ENCODE results near the gene TBC1D22B.

TBC1D22B gene, protein sequence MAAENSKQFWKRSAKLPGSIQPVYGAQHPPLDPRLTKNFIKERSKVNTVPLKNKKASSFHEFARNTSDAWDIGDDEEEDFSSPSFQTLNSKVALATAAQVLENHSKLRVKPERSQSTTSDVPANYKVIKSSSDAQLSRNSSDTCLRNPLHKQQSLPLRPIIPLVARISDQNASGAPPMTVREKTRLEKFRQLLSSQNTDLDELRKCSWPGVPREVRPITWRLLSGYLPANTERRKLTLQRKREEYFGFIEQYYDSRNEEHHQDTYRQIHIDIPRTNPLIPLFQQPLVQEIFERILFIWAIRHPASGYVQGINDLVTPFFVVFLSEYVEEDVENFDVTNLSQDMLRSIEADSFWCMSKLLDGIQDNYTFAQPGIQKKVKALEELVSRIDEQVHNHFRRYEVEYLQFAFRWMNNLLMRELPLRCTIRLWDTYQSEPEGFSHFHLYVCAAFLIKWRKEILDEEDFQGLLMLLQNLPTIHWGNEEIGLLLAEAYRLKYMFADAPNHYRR

GRCh38 chr6:37257634-37258404 is at the start of gene TBC1D22B, which contains the start of gene TMEM217:
Gene TBC1D22B, plus strand, starts transcription at chr6:37257772. Its CDS starts 146 bp downstream, at chr6:37257918.
Gene TMEM217, minus strand, starts transcription at chr6:37258144. Its CDS starts 39,114 bp downstream, at chr6:37219030.
- DNase-seq (ENCODE audit: low read depth in 2 of 2), result peak; percentile 90 to 93

GRCh38 chr6:37207903-37208456 is 49.6 kb upstream of the TBC1D22B start:
- peak; percentile 68 to 83 for DNase-seq (ENCODE audit: low read depth in 2 of 2)

DNA sequence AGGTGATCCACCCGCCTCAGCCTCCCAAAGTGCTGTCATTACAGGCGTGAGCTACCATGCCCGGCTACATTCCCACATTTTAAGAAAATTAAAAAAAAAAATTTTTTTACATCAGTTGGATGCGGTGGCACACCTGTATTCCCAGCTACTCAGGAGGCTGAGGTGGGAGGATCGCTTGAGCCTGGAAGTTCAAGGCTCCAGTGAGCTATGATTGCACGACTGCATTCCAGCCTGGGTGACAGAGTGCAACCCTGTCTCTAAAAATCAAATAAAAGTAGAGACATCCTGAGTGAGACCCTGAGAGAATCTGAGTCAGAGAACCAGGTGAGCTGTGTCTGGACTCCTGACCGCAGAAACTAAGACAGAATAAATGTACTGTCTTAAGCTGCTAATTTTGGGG is 48.8 kb upstream of the TBC1D22B start:
- DNase-seq (ENCODE audit: low read depth in 2 of 2), result no peak

DNA sequence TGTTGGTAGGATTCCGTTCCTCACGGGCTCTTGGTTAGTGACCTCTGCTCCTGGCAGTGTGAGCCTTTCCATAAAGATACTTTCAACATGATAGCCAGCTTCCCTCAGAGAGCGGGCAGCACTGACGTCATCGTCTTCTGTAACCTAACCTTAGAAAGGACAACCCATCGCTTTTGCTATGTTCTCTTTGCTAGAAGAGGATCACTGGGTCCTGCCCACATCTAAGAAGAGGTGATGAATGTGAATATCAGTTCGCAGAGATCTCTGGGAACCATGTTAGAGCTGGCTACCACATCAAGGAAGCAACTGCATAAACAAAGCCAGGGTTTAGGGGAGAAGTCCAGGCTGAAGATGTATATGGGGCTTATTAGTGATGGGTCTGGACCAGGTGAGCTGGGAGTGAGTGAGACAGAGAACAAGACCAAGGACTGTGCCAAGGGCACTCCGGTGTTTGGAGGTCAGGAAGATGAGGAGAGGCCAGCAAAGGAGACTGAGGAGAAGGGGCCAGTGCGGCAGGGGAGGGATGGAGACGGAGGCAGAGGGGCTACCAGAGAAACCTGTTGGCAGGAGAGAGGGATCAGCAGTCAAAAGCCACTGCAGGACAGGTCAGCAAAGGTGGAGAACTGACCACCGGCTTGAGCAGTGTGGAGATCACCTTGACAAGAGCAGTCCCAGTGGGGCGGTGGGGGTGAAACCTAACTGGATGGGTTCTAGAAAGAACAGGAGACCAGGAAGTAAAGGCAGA is 47.9 kb upstream of the TBC1D22B start:
- peak in 1 of 2 donors; percentile 38 for DNase-seq (ENCODE audit: low read depth in 2 of 2)

- peak in 1 of 2 donors; percentile 68 for DNase-seq (ENCODE audit: low read depth in 2 of 2)
These were observed 47.1 kb upstream of the TBC1D22B start for GRCh38 chr6:37210313-37210968.

DNA sequence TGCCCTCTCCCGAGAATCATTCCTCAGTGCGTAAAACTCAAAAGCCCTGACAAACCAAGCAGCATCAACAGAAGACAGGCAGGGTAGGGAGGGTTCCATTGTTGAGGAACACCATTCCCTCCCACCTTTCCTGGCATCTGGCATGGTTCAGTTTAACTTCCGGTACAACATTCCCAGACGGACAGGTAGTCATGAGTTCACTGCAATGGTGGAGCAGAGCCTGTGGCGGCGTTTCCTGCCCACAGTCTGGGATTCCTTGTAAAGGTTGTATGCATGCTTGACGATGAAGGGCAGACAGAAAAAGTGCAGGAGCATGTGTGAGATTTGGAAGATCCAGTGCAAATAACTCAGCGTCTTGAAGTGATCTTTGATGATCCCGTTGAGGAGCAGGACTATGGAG is 45.3 kb upstream of the TBC1D22B start:
- DNase-seq (ENCODE audit: low read depth in 2 of 2), result no peak

DNA sequence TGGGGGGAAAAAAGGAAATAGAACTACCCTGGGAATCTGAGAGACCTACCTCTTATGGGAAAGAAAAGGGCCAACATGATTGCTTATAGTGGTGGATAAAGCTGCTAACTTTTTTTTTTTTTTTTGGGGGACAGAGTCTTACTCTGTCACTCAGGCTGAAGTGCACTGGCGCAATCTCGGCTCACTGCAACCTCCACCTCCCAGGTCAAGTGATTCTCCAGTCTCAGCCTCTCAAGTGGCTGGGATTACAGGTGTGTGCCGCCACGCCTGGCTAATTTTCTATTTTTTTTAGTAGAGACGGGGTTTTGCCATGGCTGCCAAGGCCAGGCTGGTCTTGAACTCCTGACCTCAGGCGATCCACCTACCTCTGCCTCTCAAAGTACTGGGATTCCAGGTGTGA is 39.5 kb upstream of the TBC1D22B start:
- DNase-seq (ENCODE audit: low read depth in 2 of 2), result no peak

DNA sequence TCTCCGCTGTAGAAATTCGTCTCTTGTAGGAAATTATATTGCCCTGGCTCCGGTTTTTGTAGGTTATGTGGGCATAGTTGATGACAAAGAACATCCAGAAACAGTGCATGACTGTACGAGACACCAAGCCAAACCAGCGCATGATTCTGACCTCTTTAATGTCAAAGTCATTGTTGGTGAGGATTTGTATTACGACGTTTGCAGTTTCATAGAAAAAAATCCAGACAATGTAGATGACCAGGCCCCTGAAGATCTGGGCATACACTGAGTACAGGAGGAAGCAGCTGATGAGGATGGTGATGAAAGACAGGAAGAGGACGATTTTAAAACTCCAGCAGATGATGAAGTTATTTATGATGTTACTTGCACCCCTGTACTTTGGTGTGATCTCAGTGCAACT is 39.1 kb upstream of the TBC1D22B start:
- no peak for DNase-seq (ENCODE audit: low read depth in 2 of 2)

- no peak for DNase-seq (ENCODE audit: low read depth in 2 of 2)
These were observed 35.9 kb upstream of the TBC1D22B start for GRCh38 chr6:37221585-37222124.

DNA sequence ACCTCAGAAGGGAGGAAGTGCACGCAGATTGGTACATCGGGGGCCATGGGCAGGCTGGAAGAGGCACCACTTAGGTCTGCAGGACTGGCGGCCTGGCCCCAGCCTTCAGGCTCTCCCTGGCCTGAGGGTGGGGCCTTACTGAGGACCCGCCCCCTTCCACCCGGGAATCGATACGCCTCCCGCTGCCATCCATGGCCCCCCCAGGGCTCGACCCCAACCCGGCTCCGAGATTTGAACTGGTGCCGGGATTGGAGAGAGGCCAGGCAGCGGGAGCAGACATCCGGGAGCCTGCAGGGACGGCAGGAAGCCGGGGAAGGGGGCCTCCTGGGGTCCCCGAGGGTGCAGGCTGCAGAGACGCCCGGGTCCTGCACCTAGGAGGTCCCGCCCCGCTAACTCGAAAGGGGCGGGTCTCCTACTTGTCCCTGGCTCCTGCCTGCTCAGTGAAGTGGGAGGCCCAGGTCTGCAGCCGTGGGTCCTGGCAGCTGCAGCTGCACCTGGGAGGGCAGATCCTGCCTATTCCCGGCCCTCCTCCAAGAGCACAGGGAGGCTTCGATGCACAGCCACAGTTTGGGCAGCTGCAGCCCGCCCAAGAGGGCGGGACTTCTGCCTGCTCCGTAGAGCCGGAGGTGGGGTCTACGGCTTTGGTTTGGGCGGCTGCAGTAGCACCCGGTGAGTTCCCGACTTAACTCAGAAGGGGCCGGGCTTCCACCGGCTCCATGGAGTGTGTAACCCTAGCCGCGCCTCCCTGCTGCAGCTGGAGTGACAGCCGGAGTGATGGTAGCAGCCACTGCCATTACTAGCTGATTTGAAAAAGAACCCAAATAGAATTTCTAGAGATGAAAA is 35.2 kb upstream of the TBC1D22B start:
- peak in 1 of 2 donors; percentile 22 for DNase-seq (ENCODE audit: low read depth in 2 of 2)

DNA sequence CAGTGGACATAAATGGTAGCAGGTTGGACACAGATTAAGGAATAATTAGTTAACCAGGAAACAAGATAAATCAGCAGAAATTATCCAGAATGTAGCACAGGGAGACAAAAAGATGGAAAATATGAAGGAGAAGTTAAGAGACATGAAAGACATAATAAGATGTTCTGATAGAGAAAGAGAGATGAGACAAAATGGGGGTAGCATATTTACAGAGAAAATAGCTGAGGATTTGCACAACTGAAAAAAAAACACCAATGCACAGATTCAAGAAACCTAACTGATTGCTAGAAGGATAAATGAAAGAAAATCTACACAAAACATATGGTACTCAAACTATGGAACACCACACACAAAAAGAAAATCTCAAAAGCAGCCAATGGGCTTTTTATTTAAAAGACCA is 34.6 kb upstream of the TBC1D22B start:
- DNase-seq (ENCODE audit: low read depth in 2 of 2), result no peak

DNA sequence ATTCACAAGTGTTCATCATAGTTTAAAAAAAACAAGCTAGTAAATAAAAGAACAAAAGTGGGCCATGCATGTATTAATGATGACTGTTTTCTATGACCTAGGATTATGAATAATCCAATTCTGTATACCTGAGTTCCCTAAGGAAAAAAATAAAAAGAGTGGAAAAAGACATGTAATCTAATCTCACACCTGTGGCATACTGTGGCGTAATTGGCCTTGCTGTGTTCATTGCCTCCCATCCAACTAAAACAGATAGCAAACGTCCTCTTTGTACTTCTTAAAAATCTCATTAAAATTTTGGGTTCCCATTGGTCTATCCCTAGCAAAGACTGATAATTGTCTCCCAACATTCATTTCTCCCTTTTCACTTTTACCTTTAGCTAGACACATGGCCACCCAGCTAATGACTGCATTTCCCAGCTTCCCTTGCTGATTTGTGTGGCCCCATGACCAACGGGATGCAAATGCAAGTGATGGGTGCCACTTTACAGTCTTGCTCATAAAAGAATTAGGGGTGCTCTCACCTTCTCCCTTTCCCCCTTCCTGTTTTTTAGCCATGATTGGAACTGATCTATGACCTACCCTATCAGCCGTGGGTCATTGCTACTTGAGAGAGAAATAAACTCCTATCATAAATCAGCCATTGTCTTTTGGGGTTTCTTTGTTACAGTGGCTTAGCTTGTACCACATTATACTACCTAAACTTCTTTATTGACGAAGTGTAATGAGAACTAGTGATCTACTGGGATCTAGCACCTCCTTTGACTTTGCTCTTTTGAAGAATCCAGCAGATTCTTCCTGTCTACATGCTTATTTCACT is 32.0 kb upstream of the TBC1D22B start:
- DNase-seq (ENCODE audit: low read depth in 2 of 2), result no peak

DNA sequence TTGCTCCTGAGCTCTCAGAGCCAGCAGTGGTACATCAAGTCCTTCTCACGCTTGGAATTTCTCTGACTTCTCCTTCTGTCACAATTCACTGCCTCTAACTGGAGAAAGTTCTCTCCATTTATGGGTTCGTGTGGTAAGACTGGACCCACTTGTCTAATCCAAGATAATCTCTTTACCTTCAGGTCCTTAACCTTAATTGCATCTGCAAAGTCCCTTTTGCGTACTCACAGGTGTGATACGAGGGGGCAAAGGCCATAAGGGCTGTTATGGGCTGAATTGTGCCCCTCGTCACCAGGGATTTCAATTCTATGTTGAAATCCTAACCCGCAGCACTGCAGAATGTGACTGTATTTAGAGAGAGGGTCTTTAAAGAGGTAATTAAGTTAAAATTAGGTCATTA is 27.5 kb upstream of the TBC1D22B start:
- DNase-seq (ENCODE audit: low read depth in 2 of 2), result no peak

GRCh38 chr6:37232430-37233017 is 25.0 kb upstream of the TBC1D22B start:
- DNase-seq (ENCODE audit: low read depth in 2 of 2), result no peak

DNA sequence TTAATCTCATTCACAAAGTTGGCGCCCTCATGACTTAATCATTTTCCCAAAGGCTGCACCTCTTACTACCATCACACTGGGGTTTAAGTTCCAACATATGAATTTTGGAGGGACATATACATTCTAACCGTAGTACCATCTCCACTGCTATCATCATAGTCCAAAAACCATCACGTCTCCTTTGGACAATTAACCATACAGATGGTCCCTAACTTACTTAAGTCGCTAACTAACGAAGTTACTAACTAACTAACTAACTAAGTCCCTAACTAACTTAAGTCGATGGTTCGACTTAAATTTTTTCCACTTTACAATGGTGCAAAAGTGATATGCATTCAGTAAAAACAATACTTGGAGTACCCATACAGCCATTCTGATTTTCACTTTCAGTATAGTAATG is 24.0 kb upstream of the TBC1D22B start:
- DNase-seq (ENCODE audit: low read depth in 2 of 2), result no peak

DNA sequence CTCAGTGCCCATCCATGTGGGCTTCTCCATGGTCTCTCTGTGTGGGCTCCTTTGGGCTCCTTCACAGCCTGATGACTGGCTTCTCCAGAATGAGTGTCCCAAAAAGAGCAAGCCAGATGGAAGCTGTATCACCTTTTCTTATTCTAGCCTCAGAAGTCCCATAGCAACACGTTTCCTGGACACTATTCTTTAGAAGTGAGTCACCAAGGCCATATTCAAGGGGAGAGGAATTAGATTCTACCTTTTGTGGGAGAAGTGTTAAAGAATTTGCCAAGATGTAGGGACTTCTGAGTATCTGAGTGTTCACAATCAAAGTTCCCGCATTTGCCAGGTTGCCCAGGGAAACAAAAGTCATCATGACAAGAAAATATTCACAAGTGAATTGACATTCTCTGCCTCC is 20.7 kb upstream of the TBC1D22B start:
- DNase-seq (ENCODE audit: low read depth in 2 of 2), result no peak

DNA sequence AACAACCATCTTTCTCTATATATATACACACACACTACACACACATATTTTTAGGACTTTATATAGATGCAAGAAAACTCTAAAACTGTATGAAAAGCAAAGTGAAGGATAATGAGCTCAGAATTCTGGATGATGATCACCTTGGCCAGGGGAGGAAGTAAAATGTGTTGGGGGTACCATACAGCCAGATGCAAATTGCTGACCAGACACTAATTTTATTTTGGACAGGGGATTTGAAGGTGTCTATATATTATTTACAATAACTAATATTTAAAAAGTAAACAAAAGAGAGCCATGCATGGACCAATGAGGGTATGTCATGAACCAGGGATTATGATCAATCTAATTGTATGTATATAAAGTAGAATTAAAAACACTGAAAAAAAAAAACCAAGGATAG is 19.8 kb upstream of the TBC1D22B start:
- DNase-seq (ENCODE audit: low read depth in 2 of 2), result no peak

GRCh38 chr6:37238381-37238780 is 19.2 kb upstream of the TBC1D22B start:
- DNase-seq (ENCODE audit: low read depth in 2 of 2), result no peak

GRCh38 chr6:37239526-37239925 is 18.0 kb upstream of the TBC1D22B start:
- no peak for DNase-seq (ENCODE audit: low read depth in 2 of 2)

Data from stimulated activated CD8-positive, alpha-beta memory T cell treated with anti-CD3 and anti-CD28 coated beads, Interleukin-15, amount 100 ng/mL, for 4 hours (primary cell).